ENCODE data around the gene ZMAT1.
"Not testable (repeated sequence)": the region's sequence is repeated elsewhere in the genome, so short reads cannot be mapped to it uniquely, and the experiment has no call there.

The ZMAT1 gene

DNA sequence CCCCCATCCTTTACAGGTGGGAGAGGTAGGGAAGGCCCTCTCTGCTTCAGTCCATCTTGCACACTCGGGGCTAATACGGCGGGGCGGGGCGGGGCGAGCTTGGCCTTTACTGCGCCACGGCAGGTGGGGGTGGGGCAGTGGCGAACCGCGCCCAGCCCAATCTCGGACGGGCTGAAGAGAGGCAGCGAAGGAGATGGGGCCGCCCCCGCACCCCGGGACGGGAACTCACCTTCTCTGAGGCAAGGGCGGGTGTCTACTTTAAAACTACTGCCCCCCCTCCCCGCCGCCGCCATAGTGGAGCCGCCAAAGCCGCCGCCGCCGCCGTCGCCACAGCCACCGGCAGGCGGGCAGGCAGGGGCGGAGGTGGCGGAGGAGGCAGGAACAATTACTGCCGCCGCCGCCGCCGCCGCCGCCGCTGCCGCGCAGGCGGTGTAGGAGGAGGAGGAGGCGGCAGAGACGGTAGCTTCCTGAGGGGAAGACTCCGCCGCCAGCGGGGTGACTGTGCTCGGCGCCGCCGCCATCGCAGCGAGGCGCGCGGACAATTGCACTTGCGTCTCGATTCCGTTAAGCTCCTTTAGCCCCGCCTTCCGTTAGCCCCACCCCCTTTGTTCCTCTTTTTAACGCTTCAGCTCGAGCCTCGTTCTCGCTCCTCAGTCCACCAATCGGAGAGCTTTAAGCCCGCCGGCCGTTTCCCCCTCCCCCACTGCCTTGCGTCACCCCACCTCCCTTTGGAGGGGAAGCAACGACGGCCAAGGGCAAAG, at the start of gene ZMAT1:
ZMAT1 (minus strand) TSS at position 540 of the 761 bp plus-strand sequence; CDS start at position 521, 19 bp downstream.
- DNase-seq = peak; percentile 81

DNA sequence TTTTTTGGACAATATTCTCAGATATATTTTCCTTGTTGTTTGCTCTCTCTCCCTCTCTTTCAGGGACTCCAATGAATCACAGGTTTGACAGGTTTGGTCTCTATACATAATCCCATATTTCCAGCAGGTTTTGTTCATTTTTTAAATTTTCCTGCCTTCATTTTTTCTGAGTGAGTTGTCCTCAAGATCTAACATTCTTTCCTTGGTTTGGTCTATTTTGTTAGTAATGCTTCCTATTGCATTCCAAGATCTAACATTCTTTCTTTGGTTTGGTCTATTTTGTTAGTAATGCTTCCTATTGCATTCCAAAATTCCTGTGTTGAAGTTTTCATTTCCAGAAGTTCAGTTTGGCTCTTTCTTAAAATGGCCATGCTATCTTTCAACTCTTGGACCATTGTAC, 45.3 kb upstream of the ZMAT1 start:
- no peak for DNase-seq

DNA sequence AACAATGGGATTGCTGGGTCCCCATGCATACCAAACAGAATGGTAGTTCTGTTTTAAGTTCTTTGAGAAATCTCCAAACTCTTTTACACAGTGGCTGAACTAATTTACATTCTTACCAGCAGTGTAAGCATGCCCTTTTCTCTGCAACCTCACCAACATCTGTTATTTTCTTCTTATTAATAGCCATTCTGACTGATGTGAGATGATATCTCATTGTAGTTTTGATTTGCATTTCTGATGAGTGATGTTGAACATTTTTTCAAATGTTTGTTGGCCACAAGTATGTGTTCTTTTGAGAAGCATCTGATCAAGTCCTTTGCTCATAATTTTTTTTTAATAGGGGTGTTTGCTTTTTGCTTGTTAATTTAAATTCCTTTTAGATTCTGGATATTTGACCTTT, 41.2 kb upstream of the ZMAT1 start:
- DNase-seq = no peak

DNA sequence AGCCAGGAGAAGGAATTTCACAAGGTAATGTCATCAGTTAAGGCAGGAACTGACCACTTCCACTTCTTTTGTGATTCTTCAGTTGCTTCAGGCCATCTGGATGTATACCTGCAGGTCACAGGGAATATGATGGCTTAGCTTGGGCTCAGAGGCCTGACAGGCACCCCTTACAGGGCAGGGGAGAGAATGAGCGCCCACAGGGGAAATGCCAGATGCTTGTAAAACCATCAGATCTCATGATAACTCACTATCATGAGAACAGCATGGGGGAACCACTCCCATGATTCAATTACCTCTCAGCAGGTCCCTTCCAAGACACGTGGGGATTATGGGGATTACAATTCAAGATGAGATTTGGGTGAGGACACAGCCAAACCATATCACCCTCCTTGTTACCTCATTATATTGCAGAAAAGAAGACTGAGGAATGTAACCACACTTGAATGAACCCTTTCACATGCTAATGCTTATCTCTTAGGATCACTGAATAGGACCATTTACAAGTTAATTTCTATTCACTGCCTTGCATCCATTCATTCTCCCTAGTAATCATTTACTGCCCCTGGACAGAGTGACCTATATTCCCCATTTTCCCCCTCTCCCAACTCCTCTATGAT, 33.2 kb upstream of the ZMAT1 start:
- not testable (repeated sequence) for DNase-seq

DNA sequence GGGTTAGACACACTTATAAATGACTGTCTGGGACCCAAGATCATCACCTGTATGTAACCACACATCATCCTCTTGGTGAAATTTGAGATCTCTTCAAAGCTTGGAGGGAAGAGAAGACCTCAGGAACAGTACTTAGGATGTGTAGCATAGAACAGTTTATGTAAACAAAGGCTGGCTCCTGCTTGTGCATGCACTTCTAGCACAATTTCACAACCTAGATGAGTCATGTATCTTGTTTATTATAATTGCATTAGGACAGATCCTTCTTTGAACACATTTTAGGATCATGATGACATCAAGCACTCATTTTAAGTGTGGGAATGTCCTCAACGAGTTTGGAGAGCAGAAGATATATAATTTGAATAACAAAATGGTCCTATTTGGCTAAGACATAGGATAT, 26.3 kb upstream of the ZMAT1 start:
- no peak for DNase-seq

DNA sequence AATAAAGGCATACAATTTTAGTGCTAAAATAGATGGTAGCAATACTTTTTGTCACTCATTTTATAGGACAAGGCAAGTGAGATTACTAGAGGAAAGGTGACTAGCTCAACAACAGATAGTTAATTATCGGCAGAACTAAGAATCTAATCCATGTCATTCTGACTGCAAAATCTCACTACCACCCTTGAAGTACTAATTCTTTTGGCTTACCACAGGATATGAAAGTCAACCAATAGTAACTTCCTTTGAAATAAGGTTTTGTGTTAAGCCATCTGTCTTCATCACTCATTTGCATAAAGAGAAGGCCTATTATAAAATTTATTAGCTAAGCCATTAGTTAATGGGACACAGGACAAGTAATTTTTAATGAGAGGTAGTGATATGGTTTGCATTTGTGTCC, 25.3 kb upstream of the ZMAT1 start:
- no peak for DNase-seq

DNA sequence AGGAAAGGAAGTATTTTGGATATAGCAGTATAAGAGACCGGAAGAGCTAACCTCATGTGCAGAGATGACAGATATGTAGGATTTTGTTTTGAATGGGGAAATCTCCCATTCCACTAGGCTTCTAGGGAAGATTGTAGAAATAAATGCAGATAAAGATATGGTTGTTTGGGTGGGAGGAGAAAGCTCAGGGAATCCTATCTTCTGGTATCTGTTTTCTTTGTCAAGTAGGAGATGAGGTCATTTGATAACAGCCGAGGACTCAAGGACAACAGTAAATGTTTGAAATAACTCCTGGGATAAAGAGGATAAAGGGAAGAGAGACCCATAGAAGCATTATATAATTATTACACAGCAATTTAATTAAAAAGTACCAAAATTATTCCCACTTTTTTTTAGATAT, 24.7 kb upstream of the ZMAT1 start:
- no peak for DNase-seq

DNA sequence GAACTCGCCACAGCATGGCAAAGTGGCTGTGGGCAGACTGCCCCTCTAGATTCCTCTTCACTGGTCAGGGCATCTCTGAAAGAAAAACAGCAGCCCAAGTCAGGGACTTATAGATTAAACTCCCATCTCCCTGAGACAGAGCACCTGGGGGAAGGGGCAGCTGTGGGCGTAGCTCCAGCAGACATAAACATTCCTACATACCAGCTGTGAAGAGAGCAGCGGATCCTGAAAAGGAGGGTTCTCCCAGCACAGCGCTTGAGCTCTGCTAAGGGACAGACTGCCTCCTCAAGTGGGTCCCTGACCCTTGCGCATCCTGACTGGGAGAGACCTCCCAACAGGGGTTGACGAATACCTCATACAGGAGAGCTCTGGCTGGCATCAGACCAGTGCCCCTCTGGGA, 18.8 kb upstream of the ZMAT1 start:
- no peak for DNase-seq

DNA sequence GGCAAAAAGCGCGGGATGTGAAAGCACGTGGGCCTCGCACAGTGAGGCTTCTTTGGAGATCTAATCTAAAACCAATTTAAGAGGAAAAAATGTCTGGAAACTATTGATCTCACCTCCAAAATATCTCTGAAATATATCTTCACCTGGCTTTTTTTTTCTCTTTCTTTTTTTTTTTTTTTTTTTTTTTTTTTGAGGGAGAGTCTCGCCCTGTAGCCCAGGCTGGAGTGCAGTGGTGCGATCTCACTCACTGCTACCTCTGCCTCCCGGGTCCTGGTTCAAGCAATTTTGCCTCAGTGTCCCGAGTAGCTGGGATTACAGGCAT, 383 bp upstream of the ZMAT1 start:
- no peak for DNase-seq

DNA sequence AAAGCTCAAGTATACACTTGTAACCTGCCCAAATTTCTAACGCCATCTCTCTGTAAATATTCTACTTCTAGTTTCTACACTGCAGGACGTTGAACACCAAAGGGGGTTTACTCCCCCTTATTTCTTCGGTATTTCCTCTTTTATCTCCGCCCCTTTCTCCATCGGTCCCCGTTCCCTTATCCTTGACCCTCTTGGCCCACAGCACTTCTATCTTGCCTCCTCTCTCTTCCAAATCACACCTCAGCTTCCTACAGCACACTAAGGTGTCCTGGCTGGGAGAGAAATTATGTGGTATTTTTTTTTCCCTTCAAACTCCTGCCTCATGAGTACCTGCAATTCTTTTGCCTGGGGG, 715 bp downstream of the ZMAT1 start:
- no peak for DNase-seq

DNA sequence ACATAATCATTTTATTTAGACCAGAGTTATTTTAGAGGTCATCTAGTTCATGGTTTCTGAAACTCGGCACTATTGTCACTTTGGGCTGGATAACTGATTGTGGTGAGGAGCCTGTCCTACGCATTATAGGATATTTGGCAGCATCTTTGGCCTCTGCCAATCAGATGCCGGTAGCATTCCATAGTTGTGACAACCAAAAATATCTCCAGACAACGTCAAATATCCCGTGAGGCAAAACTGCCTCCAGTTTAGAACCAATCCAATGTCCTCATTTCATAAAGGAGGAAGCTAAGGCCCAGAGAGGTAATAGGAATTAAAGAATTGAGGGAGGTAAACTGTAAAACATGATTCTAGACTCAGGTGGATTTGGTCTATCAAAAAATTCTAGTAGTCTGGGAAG, 6.1 kb downstream of the ZMAT1 start:
- DNase-seq = no peak

DNA sequence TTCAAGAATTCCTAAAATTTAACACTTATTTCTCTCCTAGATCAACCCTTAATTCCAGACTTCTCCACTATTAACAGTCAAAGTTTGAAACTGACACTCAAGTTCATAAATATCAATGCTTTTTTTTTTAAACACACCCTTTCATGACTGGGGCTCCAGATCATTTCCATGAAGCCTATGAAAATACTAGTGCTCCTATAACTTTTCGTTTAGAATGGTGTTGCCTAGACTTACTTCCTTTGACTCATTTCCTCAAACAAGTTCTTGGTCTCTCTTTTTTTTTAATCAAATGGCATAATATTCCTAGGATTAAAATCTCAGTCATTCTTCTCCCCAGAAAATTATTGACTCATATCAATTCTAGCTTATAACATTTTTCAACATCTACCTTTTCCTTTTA, 13.1 kb downstream of the ZMAT1 start:
- no peak for DNase-seq

DNA sequence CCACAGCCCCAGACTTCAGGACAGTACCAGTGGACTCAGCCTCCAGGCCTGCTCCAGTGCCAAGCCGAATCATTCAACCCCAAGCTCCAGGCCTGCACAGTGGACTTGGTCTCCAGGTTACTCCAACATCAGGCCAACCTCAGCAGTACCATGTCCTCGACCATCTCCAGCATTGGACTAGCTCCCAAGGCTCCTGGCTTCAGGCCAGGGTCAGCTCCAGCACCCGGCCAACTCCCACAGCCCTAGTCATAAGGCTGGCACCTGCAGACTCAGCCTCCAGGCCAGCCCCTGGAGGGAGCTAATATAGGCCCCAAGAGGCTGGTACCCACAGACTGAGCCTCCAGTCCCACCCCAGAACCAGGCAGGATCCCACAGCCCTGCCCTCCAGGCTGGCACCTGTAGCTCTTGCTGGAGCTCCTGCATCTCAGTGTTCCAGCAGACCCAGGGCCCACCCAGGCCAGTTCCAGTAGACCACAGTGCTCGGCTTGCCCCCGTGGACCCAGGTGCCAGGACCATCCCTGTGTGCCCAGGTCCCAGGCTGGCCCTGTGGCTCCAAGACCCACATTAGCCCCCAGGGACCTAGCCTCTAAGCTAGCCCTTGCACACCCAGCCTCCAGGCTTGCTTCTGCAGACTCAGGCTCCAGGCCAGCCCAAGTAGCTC, 25.6 kb downstream of the ZMAT1 start:
- no peak for DNase-seq

DNA sequence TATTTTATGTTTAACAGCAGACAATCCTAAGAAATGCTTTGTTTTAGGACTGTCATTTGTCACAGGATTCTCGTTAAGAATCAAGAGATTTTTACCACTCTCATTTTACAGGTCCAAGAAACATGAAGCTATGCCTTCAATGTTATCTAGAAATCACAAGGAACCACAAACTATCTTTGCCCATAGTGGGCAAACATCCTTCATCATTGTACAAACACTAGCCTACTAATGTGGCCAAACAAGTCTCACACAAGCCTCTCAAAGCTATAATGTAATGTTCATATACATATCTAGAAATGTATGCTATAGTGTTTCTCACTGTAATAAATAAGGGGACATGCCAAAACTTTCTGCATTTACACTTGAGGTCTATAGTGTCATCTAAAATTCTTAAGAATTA, 26.8 kb downstream of the ZMAT1 start:
- DNase-seq = no peak

Measured in NCI-H2171 treated with DMSO at 0.1 percent for 48 hours (cell line).